Activated CD8-positive, alpha-beta memory T cell treated with anti-CD3 and anti-CD28 coated beads, Interleukin-2, amount 50 U/mL, for 4 hours (primary cell): ENCODE results near the gene CYLD.
A peak's percentile ranks its signal among the peaks of the same experiment; 100 is the strongest.

ENCODE experiments used
- DNase-seq: peaks from one replicate; pipeline ENCODE4 v3.0.0-alpha.2; 2020

The CYLD gene

GRCh38 chr16:50741225-50741780 lies 583 bp upstream of the CYLD start:
- no peak for DNase-seq

- peak; percentile 45 for DNase-seq
Observed at GRCh38 chr16:50742576-50743200, 802 bp downstream of the CYLD start.

GRCh38 chr16:50743581-50744225 lies 1.8 kb downstream of the CYLD start:
- DNase-seq, result no peak

GRCh38 chr16:50744881-50745280 lies 3.0 kb downstream of the CYLD start:
- DNase-seq, result no peak

- no peak for DNase-seq
Observed at GRCh38 chr16:50745940-50746339, 4.1 kb downstream of the CYLD start.

- no peak for DNase-seq
Observed at GRCh38 chr16:50747207-50747956, 5.5 kb downstream of the CYLD start.

GRCh38 chr16:50751528-50751927 lies 9.6 kb downstream of the CYLD start:
- no peak for DNase-seq

GRCh38 chr16:50752471-50753235 lies 10.8 kb downstream of the CYLD start:
- no peak for DNase-seq

- no peak for DNase-seq
Observed at GRCh38 chr16:50756473-50756872, 14.6 kb downstream of the CYLD start.

- no peak for DNase-seq
Observed at GRCh38 chr16:50761267-50761666, 19.4 kb downstream of the CYLD start.

GRCh38 chr16:50762241-50762640 lies 20.4 kb downstream of the CYLD start:
- DNase-seq, result no peak

GRCh38 chr16:50763211-50763610 lies 21.3 kb downstream of the CYLD start:
- no peak for DNase-seq

GRCh38 chr16:50765260-50765659 lies 23.4 kb downstream of the CYLD start:
- no peak for DNase-seq

- DNase-seq, result no peak
Observed at GRCh38 chr16:50765861-50766260, 24.0 kb downstream of the CYLD start.

- no peak for DNase-seq
Observed at GRCh38 chr16:50767197-50767596, 25.3 kb downstream of the CYLD start.

GRCh38 chr16:50771366-50771765 lies 29.5 kb downstream of the CYLD start:
- no peak for DNase-seq

- DNase-seq, result no peak
Observed at GRCh38 chr16:50774405-50774804, 32.5 kb downstream of the CYLD start.

GRCh38 chr16:50774960-50775359 lies 33.1 kb downstream of the CYLD start:
- no peak for DNase-seq

- no peak for DNase-seq
Observed at GRCh38 chr16:50776037-50776436, 34.2 kb downstream of the CYLD start.

GRCh38 chr16:50778284-50779163 lies 36.6 kb downstream of the CYLD start:
- DNase-seq, result no peak

GRCh38 chr16:50781043-50781442 lies 39.2 kb downstream of the CYLD start:
- no peak for DNase-seq

GRCh38 chr16:50781518-50781917 lies 39.6 kb downstream of the CYLD start:
- DNase-seq, result no peak
